Measurements from ENCODE around the gene OR51T1. TPM values are rescaled to one million over a fixed set of nuclear protein-coding genes. Genes with fewer than 3 reads are reported as not detected.

Gene OR51T1
- polyA plus RNA-seq, 1 of the 3 experiments (the other 2 are of a cell fraction): not detected

- Histone ChIP-seq H3K36me3 (replicated peaks in 1 of 2; ENCODE audit: control insufficient read depth in 1 of 2, insufficient read depth in 2 of 2, low read length in 1 of 2) (no peaks in the 10 kb centered on the region), H3K4me1 (ENCODE audit: control insufficient read depth in 1 of 2, insufficient read depth in 2 of 2, low read depth in 1 of 2, low read length in 1 of 2) (no peaks in the 10 kb centered on the region), H3K4me2 (no peak overlapping the region), H3K9ac (no peak overlapping the region), H3F3A (replicated peaks; ENCODE audit: insufficient read depth) (no peaks in the 10 kb centered on the region), H4K20me1 (ENCODE audit: insufficient read depth) (no peaks in the 10 kb centered on the region), H3K4me3 (ENCODE audit: low read depth in 2 of 2, low read length in 1 of 2) (no peak overlapping the region), H3K27me3 (ENCODE audit: insufficient read depth) (no peaks in the 10 kb centered on the region), H2AFZ (ENCODE audit: low read depth) (no peak overlapping the region), H3K27ac (ENCODE audit: low read depth in 2 of 2, low read length in 1 of 2) (no peak overlapping the region), H3K9me3 (no peaks in the 10 kb centered on the region), H3K79me2 (ENCODE audit: insufficient read depth) (no peaks in the 10 kb centered on the region), H3K9me2 (no peaks in the 10 kb centered on the region)
- CTCF ChIA-PET: no interaction called here
- no peak for TF ChIP-seq SMC3 (IDR thresholded peaks at IDR 0.05; ENCODE audit: low read depth, low read length)
- no peak for TF ChIP-seq ELF1 (IDR thresholded peaks at IDR 0.05)
- no peak for TF ChIP-seq USF2 (IDR thresholded peaks at IDR 0.05; ENCODE audit: borderline replicate concordance, low read depth, low read length)
- TF ChIP-seq JUND (IDR thresholded peaks at IDR 0.05): no peak
- TF ChIP-seq EZH2phosphoT487 (IDR thresholded peaks at IDR 0.05; ENCODE audit: borderline replicate concordance, low read depth): no peak
- no peak for TF ChIP-seq RAD21 (IDR thresholded peaks at IDR 0.05; ENCODE audit: low read length)
- TF ChIP-seq USF1 (IDR thresholded peaks at IDR 0.05; ENCODE audit: borderline replicate concordance, low read depth): no peak
- DNase-seq: no peak
- POLR2A ChIA-PET: no interaction called here
Observed at GRCh38 chr11:4862447-4863236, 19.1 kb upstream of the OR51T1 start.

- H3K4me2 ChIP-seq: no peak overlapping the region
- H3K9me3 ChIP-seq: no peaks in the 10 kb centered on the region
- H3K9ac ChIP-seq: no peak overlapping the region
- H3K79me2 ChIP-seq (ENCODE audit: insufficient read depth): no peaks in the 10 kb centered on the region
- no peak overlapping the region for H3K4me3 ChIP-seq (ENCODE audit: low read depth in 2 of 2, low read length in 1 of 2)
- H2AFZ ChIP-seq (ENCODE audit: low read depth): no peak overlapping the region
- H3K4me1 ChIP-seq (ENCODE audit: control insufficient read depth in 1 of 2, insufficient read depth in 2 of 2, low read depth in 1 of 2, low read length in 1 of 2): no peaks in the 10 kb centered on the region
- ChIA-PET CTCF (no interaction called here), POLR2A (no interaction called here)
- no peak for DNase-seq
- H3K9me2 ChIP-seq: no peaks in the 10 kb centered on the region
- H4K20me1 ChIP-seq (ENCODE audit: insufficient read depth): no peaks in the 10 kb centered on the region
- H3F3A ChIP-seq (replicated peaks; ENCODE audit: insufficient read depth): no peaks in the 10 kb centered on the region
- H3K27me3 ChIP-seq (ENCODE audit: insufficient read depth): no peaks in the 10 kb centered on the region
- WGBS (ENCODE audit: low lambda C conversion rate): 2% methylated on average over 4 of the region's 4 CpGs
- no peaks in the 10 kb centered on the region for H3K36me3 ChIP-seq (replicated peaks in 1 of 2; ENCODE audit: control insufficient read depth in 1 of 2, insufficient read depth in 2 of 2, low read length in 1 of 2)
- TF ChIP-seq JUND (IDR thresholded peaks at IDR 0.05) (no peak), RCOR1 (IDR thresholded peaks at IDR 0.05; ENCODE audit: low read length) (no peak), SIN3A (IDR thresholded peaks at IDR 0.05; ENCODE audit: borderline replicate concordance, low read depth, low read length) (no peak), USF1 (IDR thresholded peaks at IDR 0.05; ENCODE audit: borderline replicate concordance, low read depth) (no peak), RXRA (IDR thresholded peaks at IDR 0.05; ENCODE audit: borderline replicate concordance, low read depth) (no peak)
- H3K27ac ChIP-seq (ENCODE audit: low read depth in 2 of 2, low read length in 1 of 2): no peak overlapping the region
Observed at GRCh38 chr11:4863876-4864275, 17.8 kb upstream of the OR51T1 start.
